Myocyte (in vitro differentiated cells): ENCODE data around the gene IL4R. TPM values are rescaled to one million over a fixed set of nuclear protein-coding genes. Genes with fewer than 3 reads are reported as not detected.
"Not testable (repeated sequence)": the region's sequence is repeated elsewhere in the genome, so short reads cannot be mapped to it uniquely, and the experiment has no call there.

Experiments
- DNase-seq: peaks from one replicate; pipeline ENCODE4 v3.0.0-alpha.2; 2012; ENCODE audit warnings: low read depth
- polyA plus RNA-seq: library from polyadenylated mRNA; unstranded; fragments of >200 nt; gene quantifications from one replicate; pipeline ENCODE4 v1.2.1, GENCODE V29; 2012; ENCODE audit warnings: missing spikeins
- total RNA-seq: library from RNA; depleted of rRNA; stranded (reverse); fragments of >200 nt; gene quantifications from 2 replicates; pipeline ENCODE4 v1.2.3, GENCODE V29; 2014

IL4R gene
- total RNA-seq, result 9.4 and 18.4 TPM in 2 replicates
- polyA plus RNA-seq, result 6.6 TPM

DNA sequence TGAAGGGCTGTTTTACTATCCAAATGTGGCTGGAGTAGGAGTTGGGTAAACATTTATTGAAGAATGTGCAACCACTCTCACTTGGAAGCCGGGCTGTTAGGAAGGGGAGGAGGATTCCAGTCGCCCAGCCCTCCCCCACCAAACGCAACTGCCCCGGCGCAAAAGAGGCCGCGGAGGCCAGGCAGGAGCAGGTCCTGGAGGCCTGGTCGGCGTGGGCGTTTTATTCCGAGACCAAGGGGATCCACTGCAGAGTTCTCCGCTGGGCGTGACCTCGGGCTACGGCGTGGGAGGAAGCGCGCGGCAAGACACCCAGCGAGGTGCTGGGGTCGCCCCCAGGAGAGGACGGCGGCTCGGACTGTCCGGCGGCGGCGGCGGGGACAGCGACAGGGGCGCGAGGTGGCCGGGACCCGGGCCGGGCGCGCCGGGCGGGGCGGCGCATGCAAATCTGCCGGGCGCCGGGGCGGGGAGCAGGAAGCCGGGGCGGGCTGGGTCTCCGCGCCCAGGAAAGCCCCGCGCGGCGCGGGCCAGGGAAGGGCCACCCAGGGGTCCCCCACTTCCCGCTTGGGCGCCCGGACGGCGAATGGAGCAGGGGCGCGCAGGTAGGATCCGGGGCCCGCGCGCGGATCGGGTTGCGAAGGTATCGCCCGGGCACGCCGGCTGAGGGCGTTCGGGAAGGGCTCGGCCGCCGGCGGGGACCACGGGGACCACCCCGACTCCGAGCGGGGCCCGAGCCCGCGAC lies at the start of gene IL4R:
IL4R (plus strand) TSS at position 553 of the 739 bp plus-strand sequence. CDS start 26,230 bp downstream, outside the sequence.
- DNase-seq, result peak; percentile 65

- no peak for DNase-seq
Measured at GRCh38 chr16:27264151-27264550, 49.6 kb upstream of the IL4R start.

GRCh38 chr16:27265982-27266381 lies 47.8 kb upstream of the IL4R start:
- no peak for DNase-seq

DNA sequence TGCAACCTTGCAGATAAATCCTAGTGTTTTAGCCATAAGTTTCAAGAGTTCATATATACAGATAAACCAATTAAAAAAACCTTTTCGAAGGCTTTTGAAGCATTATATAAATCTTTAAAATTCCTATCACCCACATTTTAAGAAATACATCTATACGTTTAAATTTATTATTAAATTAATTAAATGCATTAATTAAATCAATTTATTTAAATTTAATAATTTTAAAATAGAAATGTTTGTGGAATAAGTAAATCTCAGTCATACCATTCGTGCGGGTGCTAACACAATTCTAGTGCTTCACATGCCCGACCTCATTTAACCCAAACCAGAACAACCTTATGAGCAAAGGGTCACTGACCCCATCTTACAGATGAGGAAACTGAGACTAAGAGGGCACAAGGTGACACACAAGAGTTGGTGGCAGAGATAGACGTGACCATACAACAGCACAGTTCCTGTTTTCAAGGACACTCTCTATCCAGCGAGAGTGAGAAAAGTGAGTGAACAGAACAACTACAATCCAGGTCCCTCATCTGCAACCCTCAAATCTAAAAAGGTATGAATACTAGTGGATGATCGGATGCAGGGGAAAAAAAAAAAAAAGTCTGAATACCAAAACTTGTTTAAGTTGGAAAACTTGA lies 46.6 kb upstream of the IL4R start:
- DNase-seq, result no peak

DNA sequence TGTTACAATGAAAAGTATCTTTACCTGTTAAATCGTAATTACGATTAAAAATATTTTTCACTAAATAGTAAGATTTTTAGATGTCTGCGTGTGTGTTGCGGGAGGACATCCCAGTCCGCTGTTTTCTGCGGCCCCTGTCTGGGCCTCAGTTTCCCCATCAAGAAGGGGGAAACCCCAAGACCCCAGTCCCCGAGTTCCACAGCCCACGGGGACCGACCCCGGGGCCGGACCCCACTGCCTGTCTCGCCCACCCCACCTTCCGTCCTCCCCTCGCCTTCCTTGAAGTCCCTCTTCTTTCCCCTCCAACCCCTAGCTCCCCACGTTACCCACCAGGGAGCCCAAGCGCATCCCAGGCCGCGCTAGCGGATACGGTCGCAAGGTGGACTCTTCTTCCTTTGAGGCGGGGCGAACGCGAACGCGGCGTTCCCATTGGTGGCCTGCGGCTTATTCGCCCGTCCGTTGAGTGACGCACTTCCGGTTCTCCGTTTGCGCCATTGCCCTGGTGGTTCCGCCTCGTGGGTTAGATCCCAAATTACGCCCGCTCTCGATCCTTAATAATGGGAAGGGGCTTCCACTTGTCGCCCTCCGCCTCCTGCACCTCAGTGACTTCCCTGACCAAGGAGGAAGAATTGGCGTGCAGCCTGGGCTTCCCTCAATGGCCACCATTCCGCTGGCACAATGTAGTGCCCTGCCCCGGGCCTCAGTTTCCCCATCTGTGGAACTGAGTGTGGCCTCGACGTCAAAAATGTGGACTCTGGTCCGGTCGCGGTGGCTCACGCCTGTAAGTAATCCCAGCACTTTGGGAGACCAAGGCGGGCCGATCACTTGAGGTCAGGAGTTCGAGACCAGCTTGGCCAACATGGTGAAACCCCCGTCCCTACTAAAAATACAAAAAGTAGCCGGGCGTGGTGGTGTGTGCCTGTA lies 45.1 kb upstream of the IL4R start, which contains the start of gene NSMCE1:
NSMCE1 (minus strand) TSS at position 397 of the 924 bp plus-strand sequence. CDS start 11,202 bp downstream, outside the sequence.
- DNase-seq, result peak; percentile 98

- DNase-seq, result no peak
Measured at GRCh38 chr16:27269300-27270150, 44.2 kb upstream of the IL4R start.

GRCh38 chr16:27270349-27270748 lies 43.4 kb upstream of the IL4R start:
- no peak for DNase-seq

DNA sequence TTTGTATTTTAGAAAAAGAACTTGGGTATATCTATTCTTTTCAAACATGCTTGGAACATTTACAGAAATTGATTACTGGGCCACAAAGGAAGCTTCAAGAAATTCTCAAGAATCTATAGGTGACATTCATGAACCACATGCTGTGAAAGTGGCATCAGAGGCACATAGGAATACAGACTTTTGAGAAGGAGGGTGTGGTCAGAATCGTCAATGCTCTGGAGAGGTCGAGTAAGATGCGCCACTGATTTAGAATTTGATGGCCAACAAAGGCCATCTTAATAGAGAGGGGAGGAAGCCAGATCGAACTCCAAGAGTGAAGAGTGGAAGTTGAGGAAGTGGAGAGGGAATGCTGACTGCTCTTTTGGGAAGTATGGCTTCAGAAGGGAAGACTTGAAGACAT lies 41.7 kb upstream of the IL4R start:
- DNase-seq, result no peak

DNA sequence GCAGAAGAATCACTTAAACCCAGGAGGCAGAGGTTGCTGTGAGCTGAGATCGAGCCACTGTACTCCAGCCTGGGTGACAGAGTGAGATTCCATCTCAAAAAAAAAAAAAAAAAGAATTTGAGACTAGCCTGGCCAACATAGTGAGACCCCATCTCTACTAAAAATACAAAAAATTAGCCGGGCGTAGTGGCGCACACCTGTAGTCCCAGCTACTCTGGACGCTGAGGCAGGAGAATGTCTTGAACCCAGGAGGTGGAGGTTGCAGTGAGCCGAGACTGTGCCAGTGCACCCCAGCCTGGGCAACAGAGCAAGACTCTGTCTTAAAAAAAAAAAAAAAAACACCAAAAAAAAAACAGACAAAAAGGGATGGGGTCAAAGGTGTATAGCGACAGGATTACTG lies 41.1 kb upstream of the IL4R start:
- DNase-seq, result not testable (repeated sequence)

DNA sequence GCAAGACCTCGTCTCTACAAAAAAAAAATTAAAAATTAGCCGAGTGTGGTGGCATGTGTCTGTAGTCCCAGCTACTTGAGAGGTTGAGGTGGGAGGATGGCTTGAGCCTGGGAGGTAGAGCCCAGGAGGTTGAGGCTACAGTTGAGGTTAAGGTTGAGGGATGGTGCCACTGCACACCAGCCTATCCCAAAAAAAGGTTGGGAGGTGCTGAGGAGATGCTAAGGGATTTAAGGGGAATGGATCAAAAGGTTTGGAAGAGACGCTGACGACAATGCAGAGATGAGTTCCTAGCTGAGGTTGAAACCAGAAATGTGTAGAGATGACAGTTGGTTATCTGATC lies 40.5 kb upstream of the IL4R start:
- no peak for DNase-seq

DNA sequence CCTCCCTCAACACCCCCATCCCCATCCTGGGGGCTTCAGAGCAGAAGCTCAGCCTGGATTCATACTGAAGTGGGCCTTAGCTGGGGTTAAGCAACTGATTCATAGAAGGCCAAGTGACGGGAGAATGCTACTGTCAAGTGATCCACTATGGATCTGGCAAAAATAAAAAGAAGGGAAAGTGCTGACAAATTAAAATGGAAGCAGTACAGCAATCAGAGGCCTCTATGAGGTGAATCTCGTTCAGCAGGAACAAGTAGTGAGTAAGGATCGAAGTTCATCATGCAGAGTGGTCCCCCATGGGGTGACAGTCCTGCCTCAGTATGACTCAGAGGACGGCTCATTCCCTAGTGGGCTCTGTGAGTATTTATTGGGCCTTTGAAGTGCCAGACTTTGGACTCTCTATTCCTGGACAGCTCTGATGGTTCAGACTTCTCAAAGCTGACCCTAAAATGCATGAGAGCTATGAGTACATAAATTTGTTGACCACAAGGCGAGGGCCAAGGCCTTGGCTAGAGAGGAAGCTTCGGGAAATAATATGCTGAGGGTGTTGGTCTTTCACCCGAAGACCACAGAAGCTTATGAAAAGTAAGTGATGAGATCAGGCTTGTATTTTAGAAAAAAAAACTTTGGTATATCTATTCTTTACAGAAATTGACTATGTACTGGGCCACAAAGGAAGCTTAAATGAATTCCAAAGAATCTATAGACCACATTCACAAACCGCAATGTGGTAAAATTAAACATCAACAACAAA lies 39.9 kb upstream of the IL4R start:
- no peak for DNase-seq

DNA sequence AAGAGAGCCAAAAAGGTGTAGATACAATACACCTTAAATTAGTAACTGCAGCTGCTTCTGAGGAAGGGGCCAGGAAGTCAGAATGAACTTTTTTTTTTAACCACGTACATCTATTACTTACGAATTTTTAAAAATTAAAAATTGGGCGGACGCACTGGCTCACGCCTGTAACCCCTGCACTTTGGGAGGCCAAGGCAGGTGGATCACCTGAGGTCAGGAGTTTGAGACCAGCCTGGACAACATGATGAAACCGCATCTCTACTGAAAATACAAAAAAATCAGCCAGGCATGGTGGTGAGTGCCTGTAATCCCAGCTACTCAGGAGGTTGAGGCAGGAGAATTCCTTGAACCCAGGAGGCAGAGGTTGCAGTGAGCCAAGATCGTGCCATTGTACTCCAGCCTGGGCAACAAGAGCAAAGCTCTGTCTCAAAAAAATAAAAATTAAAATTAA lies 39.3 kb upstream of the IL4R start:
- DNase-seq, result not testable (repeated sequence)

GRCh38 chr16:27275394-27275793 lies 38.4 kb upstream of the IL4R start:
- no peak for DNase-seq

- DNase-seq, result no peak
Measured at GRCh38 chr16:27281243-27281642, 32.5 kb upstream of the IL4R start.

DNA sequence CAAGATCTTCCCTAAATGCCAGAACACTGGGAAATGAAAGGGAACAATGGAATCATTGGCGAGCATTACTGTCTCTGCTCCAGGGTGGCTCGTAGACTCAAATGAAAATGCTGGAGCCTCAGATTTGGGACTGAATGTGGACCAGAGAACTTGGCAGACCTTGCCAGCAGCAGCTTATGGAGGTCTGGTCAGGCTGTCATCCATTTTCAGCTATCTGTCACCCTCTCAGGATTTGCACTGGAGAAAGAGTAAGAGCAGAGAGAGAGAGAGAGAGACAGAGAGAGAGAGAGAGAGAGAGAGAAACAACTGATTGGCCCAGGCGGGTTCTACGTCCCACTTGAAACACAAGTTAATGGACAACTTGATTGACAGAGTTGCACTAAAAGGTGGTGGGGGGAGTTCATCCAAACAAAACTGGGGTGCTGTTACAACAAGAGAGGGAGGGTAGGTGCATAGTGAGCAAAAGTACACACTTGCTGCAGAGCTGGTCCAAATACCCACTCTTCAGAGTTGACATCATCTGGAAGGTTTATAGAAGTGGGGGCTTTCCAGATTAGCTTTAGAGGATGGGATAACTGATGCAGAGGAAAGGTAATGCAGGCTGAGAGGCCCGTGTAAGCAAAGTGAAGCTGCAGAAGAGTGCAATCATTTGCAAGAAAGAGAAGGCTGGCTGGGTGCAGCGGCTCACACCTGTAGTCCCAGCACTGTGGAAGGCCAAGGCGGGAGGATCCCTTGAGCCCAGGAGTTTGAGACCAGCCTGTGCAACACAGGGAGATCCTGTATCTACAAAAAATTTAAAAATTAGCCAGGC lies 28.7 kb upstream of the IL4R start:
- no peak for DNase-seq

DNA sequence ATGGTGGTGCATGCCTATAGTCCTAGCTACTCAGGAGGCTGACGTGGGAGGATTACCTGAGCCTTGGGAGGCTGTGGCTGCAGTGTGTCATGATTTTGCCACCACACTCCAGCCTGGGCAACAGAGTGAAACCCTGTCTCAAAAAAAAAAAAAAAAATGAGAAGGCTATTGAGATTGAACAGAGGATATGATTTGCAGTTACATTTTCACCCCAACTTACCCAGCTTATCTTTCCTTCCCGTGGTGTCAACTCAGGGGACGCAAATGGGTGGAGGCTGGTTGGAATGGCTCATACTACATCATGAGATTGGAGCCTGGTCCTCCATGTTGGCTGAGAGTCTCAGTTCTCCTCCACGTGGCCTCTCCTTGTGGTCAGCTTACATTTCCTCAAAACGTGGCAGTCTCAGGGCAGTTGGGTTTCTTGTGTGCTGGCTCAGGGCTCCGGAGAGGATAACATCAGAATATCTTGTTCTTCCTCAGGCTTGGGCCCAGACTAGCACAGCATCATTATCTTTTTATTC lies 28.0 kb upstream of the IL4R start:
- no peak for DNase-seq

DNA sequence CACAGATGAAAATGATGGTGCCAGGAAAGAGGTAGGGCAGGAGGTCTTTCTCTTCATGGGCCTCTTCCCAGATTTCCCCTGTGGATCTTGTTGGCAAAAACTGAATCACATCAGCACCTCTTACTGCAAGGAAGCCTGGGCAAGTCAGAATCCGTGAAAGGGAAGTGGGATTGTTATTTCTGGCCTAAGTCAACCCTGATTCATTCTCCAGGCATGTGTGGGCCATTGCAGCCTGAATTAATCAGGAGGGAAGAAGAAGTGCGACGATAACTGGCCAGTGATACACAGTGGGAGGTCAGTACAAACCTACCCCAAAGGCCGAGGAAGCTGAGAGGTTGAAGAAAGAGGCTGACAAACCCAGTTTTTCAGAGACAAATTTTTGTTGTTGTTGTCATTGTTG lies 27.3 kb upstream of the IL4R start:
- peak; percentile 67 for DNase-seq

DNA sequence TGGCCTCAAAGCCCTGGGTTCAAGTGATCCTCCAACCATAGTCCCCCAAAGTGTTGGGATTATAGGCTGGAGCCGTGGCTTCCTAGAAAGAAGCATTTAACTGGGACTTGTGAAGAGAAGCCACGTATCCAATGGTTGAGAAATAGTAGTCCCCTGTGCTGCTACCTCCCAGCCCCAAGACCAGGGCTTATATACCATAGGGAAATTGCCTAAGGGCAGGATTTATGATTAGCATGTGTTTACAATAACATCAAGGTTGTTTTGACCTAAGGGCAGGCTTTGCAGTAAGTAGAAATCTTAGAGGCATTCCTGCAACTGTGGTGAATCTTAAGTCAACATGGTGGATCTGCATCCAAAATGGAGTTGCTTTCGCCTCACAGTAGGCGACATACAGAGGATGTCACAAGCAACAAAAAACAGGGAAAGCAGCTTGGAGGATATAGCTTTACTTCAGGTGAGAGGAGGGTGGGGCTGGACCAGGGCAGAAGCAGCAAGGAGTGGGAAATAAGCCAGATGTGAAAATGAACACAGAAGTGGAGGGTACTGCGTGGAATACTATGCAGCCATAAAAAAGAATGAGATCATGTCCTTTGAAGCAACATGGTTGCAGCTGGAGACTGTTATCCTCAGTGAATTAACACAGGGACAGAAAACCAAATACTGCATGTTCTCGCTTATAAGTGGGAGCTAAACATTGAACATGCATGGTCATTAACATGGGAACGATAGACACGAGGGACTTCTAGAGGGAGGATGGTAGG lies 26.5 kb upstream of the IL4R start:
- no peak for DNase-seq
